IPS-18a (cell line): Measurements from ENCODE around the gene RREB1.

Experiments used
- H3K27ac ChIP-seq: one replicate; pipeline ENCODE4 v1.5.1; 2013; ENCODE audit warnings: low read length
- H3K27me3 ChIP-seq: one replicate; pipeline ENCODE4 v1.6.1; 2013; ENCODE audit warnings: mild to moderate bottlenecking, low read length; ENCODE audit not compliant: control insufficient read depth, insufficient read depth
- H3K36me3 ChIP-seq: one replicate; pipeline ENCODE4 v1.6.1; 2013; ENCODE audit warnings: low read depth, low read length; ENCODE audit not compliant: control insufficient read depth
- H3K4me1 ChIP-seq: one replicate; pipeline ENCODE4 v1.6.1; 2013; ENCODE audit warnings: low read depth, low read length; ENCODE audit not compliant: control insufficient read depth
- H3K4me3 ChIP-seq: one replicate; pipeline ENCODE4 v1.5.1; 2013; ENCODE audit warnings: low read length
- H3K9ac ChIP-seq: one replicate; pipeline ENCODE4 v1.6.1; 2013; ENCODE audit warnings: mild to moderate bottlenecking, low read length, moderate library complexity
- H3K9me3 ChIP-seq: one replicate; pipeline ENCODE4 v1.6.1; 2013; ENCODE audit warnings: low read depth, low read length; ENCODE audit not compliant: control insufficient read depth

Gene RREB1

GRCh38 chr6:7247828-7248227 is 140.1 kb downstream of the RREB1 start:
- Histone ChIP-seq H3K9ac (no peak overlapping the region), H3K9me3 (no peaks in the 10 kb centered on the region), H3K36me3 (peaks cover 5% of the 10 kb centered on the region), H3K27me3 (no peaks in the 10 kb centered on the region), H3K4me3 (no peak overlapping the region), H3K4me1 (peaks cover 9% of the 10 kb centered on the region), H3K27ac (no peak overlapping the region)

- H3K4me3 ChIP-seq, result no peak overlapping the region
- H3K4me1 ChIP-seq, result no peaks in the 10 kb centered on the region
- no peaks in the 10 kb centered on the region for H3K27me3 ChIP-seq
- H3K9ac ChIP-seq, result no peak overlapping the region
- no peaks in the 10 kb centered on the region for H3K9me3 ChIP-seq
- no peak overlapping the region for H3K27ac ChIP-seq
- peaks cover 5% of the 10 kb centered on the region for H3K36me3 ChIP-seq
These were observed 141.6 kb downstream of the RREB1 start for GRCh38 chr6:7249391-7249790.

- H3K36me3 ChIP-seq, result peaks cover 5% of the 10 kb centered on the region
- no peak overlapping the region for H3K4me3 ChIP-seq
- H3K4me1 ChIP-seq, result no peaks in the 10 kb centered on the region
- H3K9ac ChIP-seq, result no peak overlapping the region
- H3K27me3 ChIP-seq, result no peaks in the 10 kb centered on the region
- no peaks in the 10 kb centered on the region for H3K9me3 ChIP-seq
- no peak overlapping the region for H3K27ac ChIP-seq
These were observed 142.3 kb downstream of the RREB1 start for GRCh38 chr6:7249946-7250643.

- H3K4me1 ChIP-seq, result no peaks in the 10 kb centered on the region
- no peak overlapping the region for H3K27ac ChIP-seq
- H3K27me3 ChIP-seq, result no peaks in the 10 kb centered on the region
- H3K9ac ChIP-seq, result no peak overlapping the region
- H3K9me3 ChIP-seq, result no peaks in the 10 kb centered on the region
- H3K36me3 ChIP-seq, result peaks cover 5% of the 10 kb centered on the region
- H3K4me3 ChIP-seq, result no peak overlapping the region
These were observed 143.1 kb downstream of the RREB1 start for GRCh38 chr6:7250812-7251211.

GRCh38 chr6:7251646-7252260 is 144.0 kb downstream of the RREB1 start:
- no peaks in the 10 kb centered on the region for H3K9me3 ChIP-seq
- H3K27ac ChIP-seq, result no peak overlapping the region
- H3K27me3 ChIP-seq, result no peaks in the 10 kb centered on the region
- peaks cover 5% of the 10 kb centered on the region for H3K36me3 ChIP-seq
- H3K4me3 ChIP-seq, result no peak overlapping the region
- H3K9ac ChIP-seq, result no peak overlapping the region
- H3K4me1 ChIP-seq, result no peaks in the 10 kb centered on the region

GRCh38 chr6:7252390-7252789 is 144.6 kb downstream of the RREB1 start:
- H3K4me3 ChIP-seq, result no peak overlapping the region
- H3K27me3 ChIP-seq, result no peaks in the 10 kb centered on the region
- H3K4me1 ChIP-seq, result no peaks in the 10 kb centered on the region
- no peak overlapping the region for H3K9ac ChIP-seq
- H3K27ac ChIP-seq, result no peak overlapping the region
- H3K9me3 ChIP-seq, result no peaks in the 10 kb centered on the region
- peaks cover 5% of the 10 kb centered on the region for H3K36me3 ChIP-seq

GRCh38 chr6:7254980-7255835 is 147.4 kb downstream of the RREB1 start:
- H3K4me3 ChIP-seq, result no peak overlapping the region
- peaks cover 1% of the 10 kb centered on the region for H3K4me1 ChIP-seq
- H3K27me3 ChIP-seq, result no peaks in the 10 kb centered on the region
- H3K27ac ChIP-seq, result no peak overlapping the region
- H3K36me3 ChIP-seq, result no peaks in the 10 kb centered on the region
- H3K9ac ChIP-seq, result no peak overlapping the region
- H3K9me3 ChIP-seq, result no peaks in the 10 kb centered on the region

- Histone ChIP-seq H3K27me3 (no peaks in the 10 kb centered on the region), H3K4me3 (no peak overlapping the region), H3K27ac (no peak overlapping the region), H3K36me3 (no peaks in the 10 kb centered on the region), H3K4me1 (peaks cover 7% of the 10 kb centered on the region), H3K9me3 (no peaks in the 10 kb centered on the region), H3K9ac (no peak overlapping the region)
These were observed 148.2 kb downstream of the RREB1 start for GRCh38 chr6:7255918-7256317.

GRCh38 chr6:7256785-7257184 is 149.0 kb downstream of the RREB1 start:
- Histone ChIP-seq H3K4me1 (peaks cover 9% of the 10 kb centered on the region), H3K27ac (no peak overlapping the region), H3K36me3 (no peaks in the 10 kb centered on the region), H3K4me3 (no peak overlapping the region), H3K9me3 (no peaks in the 10 kb centered on the region), H3K9ac (no peak overlapping the region), H3K27me3 (no peaks in the 10 kb centered on the region)

- Histone ChIP-seq H3K4me3 (no peak overlapping the region), H3K4me1 (peaks cover 14% of the 10 kb centered on the region), H3K9me3 (no peaks in the 10 kb centered on the region), H3K27ac (no peak overlapping the region), H3K27me3 (no peaks in the 10 kb centered on the region), H3K36me3 (no peaks in the 10 kb centered on the region), H3K9ac (no peak overlapping the region)
These were observed 149.9 kb downstream of the RREB1 start for GRCh38 chr6:7257521-7258230.

- no peaks in the 10 kb centered on the region for H3K9me3 ChIP-seq
- H3K4me1 ChIP-seq, result peaks cover 14% of the 10 kb centered on the region
- H3K36me3 ChIP-seq, result no peaks in the 10 kb centered on the region
- no peaks in the 10 kb centered on the region for H3K27me3 ChIP-seq
- H3K9ac ChIP-seq, result no peak overlapping the region
- H3K27ac ChIP-seq, result no peak overlapping the region
- no peak overlapping the region for H3K4me3 ChIP-seq
These were observed 150.5 kb downstream of the RREB1 start for GRCh38 chr6:7258231-7258763.
